ENCODE results near the gene CNTN5. TPM values are rescaled to one million over a fixed set of nuclear protein-coding genes. Genes with fewer than 3 reads are reported as not detected.

The CNTN5 gene
- total RNA-seq, 2 donors from 2014 or later: not detected

DNA sequence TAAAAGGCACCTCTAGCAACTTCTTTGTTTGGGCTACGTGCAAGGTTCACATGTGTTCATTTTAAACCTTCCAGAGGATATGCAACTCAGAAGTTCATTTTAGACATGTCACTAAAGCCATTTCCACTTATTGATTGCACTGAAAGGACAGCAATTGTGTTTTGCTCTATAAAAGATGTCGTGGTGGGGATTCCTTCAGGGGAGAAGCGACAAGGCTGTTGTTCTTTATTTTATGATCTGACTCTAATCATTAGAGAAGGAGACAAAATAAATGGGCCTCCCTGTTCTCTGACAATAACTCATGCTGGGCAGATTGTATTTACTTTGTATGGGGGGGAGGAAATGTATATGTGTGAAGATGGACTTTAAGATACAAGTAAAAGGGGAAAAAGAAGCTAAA, 1296.2 kb downstream of the CNTN5 start:
- H3K27me3 Mint-ChIP-seq: no peaks in the 10 kb centered on the region
- no peak for DNase-seq (ENCODE audit: low spot score)
- ATAC-seq: no peak
- H3K9me3 Mint-ChIP-seq: peaks cover 13% of the 10 kb centered on the region
- no peaks in the 10 kb centered on the region for H3K36me3 Mint-ChIP-seq
- H3K4me3 Mint-ChIP-seq: no peak overlapping the region
- no peak overlapping the region for H3K27ac Mint-ChIP-seq
- no peaks in the 10 kb centered on the region for H3K4me1 Mint-ChIP-seq (ENCODE audit: low read depth in 2 of 2)

DNA sequence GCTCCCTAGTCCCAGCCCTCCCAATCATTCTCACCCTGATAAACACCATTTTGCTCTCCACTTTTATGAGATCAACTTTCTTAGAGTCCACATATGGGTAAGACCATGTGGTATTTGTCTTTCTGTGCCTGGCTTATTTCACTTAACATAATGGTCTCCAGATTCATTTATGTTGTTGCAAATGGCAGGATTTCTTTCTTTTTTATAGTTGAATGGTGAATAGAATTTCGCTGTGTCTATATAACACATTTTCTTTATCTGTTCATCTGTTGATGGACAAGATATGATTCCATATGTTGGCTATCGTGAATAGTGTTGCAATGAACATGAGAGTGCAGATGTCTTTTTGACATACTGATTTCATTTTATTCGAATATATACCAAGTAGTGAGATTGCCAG, 1298.9 kb downstream of the CNTN5 start:
- Mint-ChIP-seq H3K4me1 (ENCODE audit: low read depth in 2 of 2) (no peaks in the 10 kb centered on the region), H3K36me3 (no peaks in the 10 kb centered on the region), H3K27ac (no peak overlapping the region), H3K9me3 (peaks cover 8% of the 10 kb centered on the region), H3K4me3 (no peak overlapping the region), H3K27me3 (no peaks in the 10 kb centered on the region)
- DNase-seq (ENCODE audit: low spot score) (no peak), ATAC-seq (no peak)

DNA sequence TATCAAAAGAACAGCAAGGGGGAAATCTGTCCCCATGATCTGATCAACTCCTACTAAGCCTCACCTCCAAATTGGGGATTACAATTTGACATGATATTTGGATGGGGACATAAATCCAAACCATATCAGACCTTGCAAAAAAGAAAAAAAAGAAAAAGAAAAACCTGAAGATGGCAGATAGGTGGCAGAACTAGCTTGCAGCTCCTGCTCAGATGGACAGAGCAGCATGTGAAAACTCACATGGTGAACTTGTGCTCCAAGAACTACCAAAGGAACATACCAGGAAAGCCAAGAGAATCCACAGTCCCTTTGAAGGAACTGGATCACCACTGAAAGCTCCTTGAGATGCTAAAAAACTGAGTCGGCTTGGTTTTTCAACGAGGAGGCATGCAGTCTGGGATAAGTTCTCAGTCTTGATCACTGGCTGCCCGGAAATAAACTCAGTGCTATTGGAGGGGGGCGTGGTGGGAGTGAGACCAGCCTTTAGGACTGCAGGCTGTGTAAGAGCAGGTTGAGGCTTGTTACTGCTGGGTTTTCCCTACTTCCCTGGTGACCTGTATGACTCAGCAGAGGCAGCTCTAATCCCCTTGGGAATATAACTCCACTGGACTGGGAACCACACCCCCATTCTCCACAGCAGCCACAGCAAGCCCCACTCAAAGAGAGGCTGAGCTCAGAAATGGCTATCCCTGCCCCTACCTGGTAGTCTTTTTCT, 1308.0 kb downstream of the CNTN5 start:
- H3K4me3 Mint-ChIP-seq: no peak overlapping the region
- ATAC-seq (no peak), DNase-seq (ENCODE audit: low spot score) (no peak)
- H3K27ac Mint-ChIP-seq: no peak overlapping the region
- no peaks in the 10 kb centered on the region for H3K4me1 Mint-ChIP-seq (ENCODE audit: low read depth in 2 of 2)
- H3K9me3 Mint-ChIP-seq: peaks cover 33% of the 10 kb centered on the region
- H3K36me3 Mint-ChIP-seq: peaks cover 12% of the 10 kb centered on the region
- no peaks in the 10 kb centered on the region for H3K27me3 Mint-ChIP-seq

- ATAC-seq (no peak), DNase-seq (ENCODE audit: low spot score) (no peak)
- Mint-ChIP-seq H3K9me3 (peaks cover 33% of the 10 kb centered on the region), H3K4me1 (ENCODE audit: low read depth in 2 of 2) (no peaks in the 10 kb centered on the region), H3K27ac (no peak overlapping the region), H3K4me3 (no peak overlapping the region), H3K27me3 (no peaks in the 10 kb centered on the region), H3K36me3 (peaks cover 12% of the 10 kb centered on the region)
Observed at GRCh38 chr11:100329352-100329751, 1308.6 kb downstream of the CNTN5 start.

GRCh38 chr11:100336873-100337272, 1316.1 kb downstream of the CNTN5 start:
- Mint-ChIP-seq H3K4me1 (ENCODE audit: low read depth in 2 of 2) (no peaks in the 10 kb centered on the region), H3K4me3 (no peak overlapping the region), H3K27ac (no peak overlapping the region), H3K9me3 (peaks cover 16% of the 10 kb centered on the region), H3K27me3 (no peaks in the 10 kb centered on the region), H3K36me3 (no peaks in the 10 kb centered on the region)
- DNase-seq (ENCODE audit: low spot score) (no peak), ATAC-seq (no peak)

DNA sequence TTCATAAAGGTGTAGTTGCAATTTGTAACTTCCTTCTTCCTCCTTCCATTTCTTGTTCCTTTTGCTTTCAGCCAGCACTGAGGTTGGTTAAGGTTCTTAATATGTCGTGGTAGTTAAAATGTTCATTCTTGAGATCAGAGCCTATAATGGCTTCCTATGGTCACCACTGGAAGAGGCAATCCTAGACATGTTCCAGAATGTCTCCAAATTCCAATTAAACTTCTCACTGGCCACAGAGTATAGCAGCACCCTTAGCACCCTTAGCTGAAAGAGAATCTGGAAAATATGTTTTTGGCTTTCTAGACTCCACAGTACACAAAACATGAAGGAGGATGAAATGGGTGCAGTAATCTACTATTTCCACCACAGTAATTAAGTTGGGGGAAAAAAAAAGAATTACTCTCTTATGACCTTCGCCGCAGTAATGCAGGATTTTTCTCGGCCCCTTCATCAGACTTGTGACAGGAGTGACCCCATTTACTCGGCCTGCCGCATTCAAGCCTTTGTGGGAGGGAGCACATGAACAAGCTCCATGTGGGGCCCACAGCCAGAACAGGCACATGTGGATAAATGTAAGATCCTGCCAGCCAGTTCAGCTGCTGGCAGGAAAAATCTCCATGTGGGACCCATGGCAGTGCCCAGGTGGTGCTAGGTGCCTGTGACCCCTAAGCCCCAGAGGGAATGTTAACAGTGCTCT, 1317.5 kb downstream of the CNTN5 start:
- H3K36me3 Mint-ChIP-seq: no peaks in the 10 kb centered on the region
- peaks cover 9% of the 10 kb centered on the region for H3K9me3 Mint-ChIP-seq
- no peaks in the 10 kb centered on the region for H3K4me1 Mint-ChIP-seq (ENCODE audit: low read depth in 2 of 2)
- no peaks in the 10 kb centered on the region for H3K27me3 Mint-ChIP-seq
- no peak for DNase-seq (ENCODE audit: low spot score)
- ATAC-seq: no peak
- no peak overlapping the region for H3K27ac Mint-ChIP-seq
- no peak overlapping the region for H3K4me3 Mint-ChIP-seq

- Mint-ChIP-seq H3K4me1 (ENCODE audit: low read depth in 2 of 2) (no peaks in the 10 kb centered on the region), H3K27ac (no peak overlapping the region)
- DNase-seq (ENCODE audit: low spot score): no peak
Observed at GRCh38 chr11:100340466-100341319, 1319.9 kb downstream of the CNTN5 start.

DNA sequence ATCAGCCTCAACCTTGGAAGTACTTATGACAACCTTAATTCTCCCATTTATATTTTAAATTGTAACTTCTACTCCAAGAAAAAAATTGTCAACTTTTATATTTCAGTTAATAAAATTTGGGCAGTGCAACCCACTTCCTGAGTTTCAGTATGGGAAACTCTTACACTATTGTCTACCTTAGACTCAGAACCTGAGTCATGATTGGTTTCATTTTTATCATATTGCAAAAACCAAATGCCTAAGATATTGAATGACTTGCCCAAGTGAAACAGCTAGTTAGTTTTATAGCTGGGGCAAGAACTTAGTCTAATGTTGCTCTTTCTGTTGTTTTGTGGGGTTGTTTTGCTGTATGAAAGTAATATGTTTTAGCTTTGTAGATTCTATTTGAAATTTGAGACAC, 1332.3 kb downstream of the CNTN5 start:
- no peaks in the 10 kb centered on the region for H3K4me1 Mint-ChIP-seq (ENCODE audit: low read depth in 2 of 2)
- DNase-seq (ENCODE audit: low spot score): no peak
- peaks cover 18% of the 10 kb centered on the region for H3K9me3 Mint-ChIP-seq
- no peak overlapping the region for H3K4me3 Mint-ChIP-seq
- no peak for ATAC-seq
- H3K36me3 Mint-ChIP-seq: no peaks in the 10 kb centered on the region
- no peak overlapping the region for H3K27ac Mint-ChIP-seq
- no peaks in the 10 kb centered on the region for H3K27me3 Mint-ChIP-seq

More at GRCh38 chr11:100340466-100341319, 1319.9 kb downstream of the CNTN5 start:
- Mint-ChIP-seq H3K27me3 (no peaks in the 10 kb centered on the region), H3K9me3 (peaks cover 18% of the 10 kb centered on the region), H3K36me3 (no peaks in the 10 kb centered on the region), H3K4me3 (no peak overlapping the region)
- no peak for ATAC-seq

DNA sequence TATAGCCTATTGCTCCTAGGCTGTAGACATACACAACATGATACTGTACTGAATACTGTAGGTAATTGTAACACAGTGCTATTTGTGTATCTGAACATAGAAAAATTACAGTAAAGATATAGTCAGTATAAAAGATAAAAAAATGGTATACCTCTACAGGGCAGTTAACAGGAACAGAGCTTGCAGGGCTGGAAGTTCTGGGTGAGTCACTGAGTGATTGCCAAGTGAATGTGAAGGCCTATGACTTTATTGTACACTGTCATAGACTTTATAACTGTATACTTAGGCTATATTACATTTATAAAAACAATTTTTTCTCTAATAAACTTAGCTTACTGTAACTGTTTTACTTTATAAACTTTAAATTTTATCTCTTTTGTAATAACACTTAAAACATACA, 1334.0 kb downstream of the CNTN5 start:
- Mint-ChIP-seq H3K27me3 (no peaks in the 10 kb centered on the region), H3K9me3 (peaks cover 10% of the 10 kb centered on the region), H3K27ac (no peak overlapping the region), H3K36me3 (no peaks in the 10 kb centered on the region), H3K4me1 (ENCODE audit: low read depth in 2 of 2) (no peaks in the 10 kb centered on the region), H3K4me3 (no peak overlapping the region)
- no peak for DNase-seq (ENCODE audit: low spot score)
- no peak for ATAC-seq

DNA sequence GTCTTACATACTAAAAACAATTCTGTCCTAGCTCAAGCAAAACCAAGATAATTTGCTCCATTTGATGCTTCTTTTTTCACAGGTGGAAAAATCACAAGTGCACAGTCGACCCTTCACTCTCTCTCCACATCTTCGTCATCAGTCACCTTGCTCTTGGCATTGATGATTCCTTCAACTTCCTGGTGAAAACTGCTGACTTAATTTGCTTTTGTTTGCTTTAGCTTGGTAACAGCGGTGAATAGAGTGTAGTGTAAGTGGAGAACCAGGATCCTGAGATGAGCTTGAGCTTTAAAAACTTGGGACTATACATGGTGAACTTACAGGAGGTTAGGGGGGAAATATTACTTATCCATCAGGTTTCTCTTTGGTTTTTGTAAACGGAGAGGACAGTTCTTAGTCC, 1335.3 kb downstream of the CNTN5 start:
- ATAC-seq (no peak), DNase-seq (ENCODE audit: low spot score) (no peak)
- peaks cover 8% of the 10 kb centered on the region for H3K9me3 Mint-ChIP-seq
- H3K27ac Mint-ChIP-seq: no peak overlapping the region
- peaks cover 4% of the 10 kb centered on the region for H3K36me3 Mint-ChIP-seq
- no peaks in the 10 kb centered on the region for H3K27me3 Mint-ChIP-seq
- H3K4me3 Mint-ChIP-seq: no peak overlapping the region
- no peaks in the 10 kb centered on the region for H3K4me1 Mint-ChIP-seq (ENCODE audit: low read depth in 2 of 2)

- Mint-ChIP-seq H3K4me3 (no peak overlapping the region), H3K36me3 (peaks cover 4% of the 10 kb centered on the region), H3K9me3 (peaks cover 13% of the 10 kb centered on the region), H3K4me1 (ENCODE audit: low read depth in 2 of 2) (no peaks in the 10 kb centered on the region), H3K27me3 (no peaks in the 10 kb centered on the region), H3K27ac (no peak overlapping the region)
- DNase-seq (ENCODE audit: low spot score): no peak
- no peak for ATAC-seq
Observed at GRCh38 chr11:100359281-100359680, 1338.5 kb downstream of the CNTN5 start.

DNA sequence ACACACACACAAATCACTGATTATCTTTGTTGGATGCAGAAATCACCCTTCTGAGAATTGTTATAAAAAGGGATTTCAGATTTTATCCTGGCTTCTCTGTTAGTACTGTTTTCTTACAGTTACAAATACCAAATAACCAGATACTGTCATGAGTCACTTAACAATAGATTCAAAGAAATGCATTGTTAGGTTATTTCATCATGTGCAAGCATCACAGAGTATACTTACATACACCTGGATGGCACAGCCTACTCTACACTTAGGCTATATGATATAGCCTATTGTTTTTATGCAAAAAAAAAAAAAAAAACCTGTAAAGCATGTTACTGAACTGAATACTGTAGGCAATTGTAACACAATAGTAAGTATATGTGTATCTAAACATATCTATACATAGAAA, 1347.1 kb downstream of the CNTN5 start:
- no peak for ATAC-seq
- H3K27me3 Mint-ChIP-seq: no peaks in the 10 kb centered on the region
- H3K36me3 Mint-ChIP-seq: peaks cover 4% of the 10 kb centered on the region
- H3K4me3 Mint-ChIP-seq: no peak overlapping the region
- H3K27ac Mint-ChIP-seq: no peak overlapping the region
- H3K9me3 Mint-ChIP-seq: peaks cover 12% of the 10 kb centered on the region
- no peaks in the 10 kb centered on the region for H3K4me1 Mint-ChIP-seq (ENCODE audit: low read depth in 2 of 2)
- no peak for DNase-seq (ENCODE audit: low spot score)

DNA sequence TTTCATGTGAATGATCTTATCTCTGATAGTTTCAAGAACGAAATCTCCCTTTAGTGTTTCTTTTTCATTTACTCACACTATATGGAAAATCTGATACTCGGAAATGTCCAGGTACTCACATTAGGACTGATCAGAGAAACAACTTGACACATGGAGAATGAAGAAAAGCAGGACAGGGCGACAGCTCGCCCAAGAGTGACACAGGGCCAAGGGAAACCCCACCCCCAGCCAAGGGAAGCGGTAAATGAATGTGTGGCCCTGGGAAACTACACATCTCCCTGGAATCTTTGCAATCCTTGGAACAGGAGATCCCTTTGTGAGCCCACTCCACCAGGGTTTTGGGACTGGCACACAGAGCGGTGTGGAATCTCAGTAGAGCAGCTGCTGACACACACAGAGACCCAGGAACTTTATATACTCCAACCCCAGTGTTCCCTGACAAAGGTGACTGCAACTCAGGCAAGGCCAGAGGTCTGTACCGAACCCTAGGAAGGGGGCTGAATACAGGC, 1362.7 kb downstream of the CNTN5 start:
- ATAC-seq: no peak
- Mint-ChIP-seq H3K27ac (no peak overlapping the region), H3K27me3 (no peaks in the 10 kb centered on the region), H3K4me3 (no peak overlapping the region), H3K4me1 (ENCODE audit: low read depth in 2 of 2) (no peaks in the 10 kb centered on the region), H3K36me3 (peaks cover 10% of the 10 kb centered on the region), H3K9me3 (peaks cover 27% of the 10 kb centered on the region)
- no peak for DNase-seq (ENCODE audit: low spot score)

DNA sequence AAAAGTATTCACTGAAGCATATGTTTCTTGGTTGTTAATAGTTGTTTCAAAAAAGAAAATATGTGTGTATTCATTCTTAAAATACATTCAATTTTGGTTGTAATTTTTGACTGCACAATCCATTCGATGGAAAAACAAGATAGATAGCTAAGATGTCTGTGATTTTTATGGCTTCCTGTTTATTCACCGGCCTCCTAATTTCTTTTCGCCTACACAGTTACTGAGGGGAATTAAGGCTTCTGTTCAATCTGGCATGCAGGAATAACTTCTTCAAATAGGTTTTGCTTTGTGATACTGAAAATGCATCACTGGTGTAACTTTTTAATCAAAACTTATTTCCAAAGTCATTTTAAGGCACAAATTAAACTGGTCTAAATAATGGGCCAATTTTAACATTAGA, 1375.5 kb downstream of the CNTN5 start:
- no peak overlapping the region for H3K27ac Mint-ChIP-seq
- no peaks in the 10 kb centered on the region for H3K27me3 Mint-ChIP-seq
- peaks cover 16% of the 10 kb centered on the region for H3K9me3 Mint-ChIP-seq
- ATAC-seq (no peak), DNase-seq (ENCODE audit: low spot score) (no peak)
- H3K4me1 Mint-ChIP-seq (ENCODE audit: low read depth in 2 of 2): no peaks in the 10 kb centered on the region
- no peaks in the 10 kb centered on the region for H3K36me3 Mint-ChIP-seq
- no peak overlapping the region for H3K4me3 Mint-ChIP-seq

Measured in natural killer cell treated with Interleukin-12 subunit alpha and Interleukin-12 subunit beta and Interleukin-15 and Interleukin-18, amount 100 ng/mL, for 72 hours (primary cell).